GM19324 (cell line): Measurements from ENCODE around the gene INTS4.
"Not testable (repeated sequence)": the region's sequence is repeated elsewhere in the genome, so short reads cannot be mapped to it uniquely, and the experiment has no call there.

Source experiments
- ATAC-seq: cut with Tn5 transposase; IDR thresholded peaks from one replicate; pipeline ENCODE4 v1.9.1; 2021; ENCODE audit warnings: mild to moderate bottlenecking, moderate library complexity; ENCODE audit not compliant: unreplicated experiment, low FRiP score

The INTS4 gene

DNA sequence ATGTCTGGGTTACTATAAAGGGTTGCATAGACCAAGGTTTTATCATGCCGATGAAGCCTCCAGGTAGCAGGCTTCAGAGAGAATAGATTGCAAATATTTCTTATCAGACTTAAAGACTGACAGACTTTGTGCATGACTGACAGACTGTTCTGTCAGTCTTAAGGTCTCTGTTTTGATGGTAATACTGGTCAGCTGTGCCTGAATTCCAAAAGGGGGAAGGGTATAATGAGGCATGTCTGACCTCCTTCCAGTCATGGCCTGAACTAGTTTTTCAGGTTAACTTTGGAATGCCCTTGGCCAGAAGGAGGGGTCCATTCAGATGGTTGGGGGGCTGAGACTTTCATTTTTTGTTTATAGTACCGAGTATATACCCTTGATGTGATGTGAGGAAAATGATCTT lies 33.3 kb upstream of the INTS4 start:
- no peak for ATAC-seq

DNA sequence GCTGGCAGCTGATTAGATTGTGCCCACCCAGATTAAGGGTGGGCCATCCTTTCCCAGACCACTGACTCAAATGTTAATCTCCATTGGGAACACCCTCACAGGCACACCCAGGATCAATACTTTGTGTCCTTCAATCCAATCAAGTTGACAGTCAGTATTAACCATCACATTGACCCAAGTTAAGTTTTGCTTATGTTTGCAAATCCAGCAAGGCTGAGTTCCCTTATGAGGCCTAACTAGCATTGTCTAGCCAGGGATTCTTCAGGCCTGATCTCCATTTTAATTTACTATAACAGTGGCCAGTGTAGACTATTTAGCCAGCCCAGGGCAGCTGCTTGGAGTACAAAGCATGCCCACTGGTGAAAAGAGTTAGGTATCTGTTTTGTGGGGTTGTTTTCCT lies 30.9 kb upstream of the INTS4 start:
- no peak for ATAC-seq

DNA sequence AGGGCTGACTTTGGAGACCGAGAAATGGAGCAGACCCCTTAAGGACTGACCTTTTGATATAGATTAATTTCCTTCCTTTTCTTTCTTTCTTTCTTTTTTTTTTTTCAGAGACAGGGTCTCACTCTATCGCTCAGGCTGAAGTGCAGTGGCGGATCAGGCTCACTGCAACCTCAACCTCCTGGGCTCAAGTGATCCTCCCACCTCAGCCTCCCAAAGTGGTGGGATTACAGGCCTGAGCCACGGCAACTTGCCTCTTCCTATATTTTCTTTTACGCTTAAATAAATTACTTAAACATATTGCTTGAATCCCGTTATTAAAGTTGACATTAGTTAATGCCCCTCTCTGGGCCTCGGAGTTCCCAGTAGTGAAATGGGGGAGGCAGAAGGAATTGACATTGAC lies 29.0 kb upstream of the INTS4 start:
- no peak for ATAC-seq

DNA sequence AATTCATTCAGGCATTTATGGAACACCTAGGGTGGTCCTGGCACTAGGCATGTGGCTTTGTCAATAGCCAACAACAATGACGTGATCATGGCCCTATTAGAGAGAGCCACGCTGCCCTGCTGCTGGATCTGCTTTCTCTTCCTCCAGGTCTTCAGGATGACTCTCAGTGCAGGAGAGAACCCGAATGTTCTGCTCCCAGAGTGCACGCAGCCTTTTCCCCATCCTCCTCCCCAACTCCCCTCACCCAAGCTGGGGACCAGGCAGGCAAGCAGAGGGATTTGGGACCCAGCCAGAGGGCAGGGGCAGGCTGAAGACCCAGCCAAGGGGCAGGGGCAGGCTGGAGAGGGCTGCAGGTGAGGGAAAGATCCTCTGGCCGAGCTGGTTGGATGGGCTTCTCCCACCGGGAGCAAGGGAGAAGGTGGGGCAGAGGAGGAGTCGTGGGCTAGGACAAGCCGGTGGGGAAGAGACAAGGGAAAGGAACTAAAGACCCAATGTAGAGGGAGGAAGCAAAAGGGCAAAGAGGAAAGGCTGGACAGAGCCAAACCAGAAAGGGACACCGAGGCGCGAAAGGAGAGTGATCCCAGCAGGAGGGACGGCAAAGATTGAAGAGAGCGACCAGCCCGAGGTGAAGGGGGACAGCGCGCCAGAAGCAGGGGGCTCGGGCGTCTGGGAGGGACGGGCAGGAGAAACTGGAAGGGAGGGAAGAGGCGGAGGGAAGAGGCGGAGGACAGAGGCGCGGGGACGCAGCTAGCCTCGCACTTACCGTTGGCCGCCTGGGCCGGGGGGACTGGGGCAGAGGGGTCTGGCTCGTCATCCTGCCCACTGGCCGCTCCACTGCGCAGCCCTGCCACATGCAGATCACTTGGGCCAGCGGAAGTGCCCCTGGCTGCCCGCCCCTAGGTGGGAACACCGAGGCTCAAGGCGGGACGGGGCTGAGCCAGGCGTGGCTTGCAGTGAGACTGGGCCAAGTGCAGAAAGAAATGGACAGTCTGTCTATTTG lies 28.2 kb upstream of the INTS4 start, which contains the start of gene KCTD14:
Gene KCTD14, minus strand, starts transcription at position 880 of the 1,000 bp plus-strand sequence. Its CDS starts 27 bp downstream, at position 853.
- ATAC-seq = no peak

DNA sequence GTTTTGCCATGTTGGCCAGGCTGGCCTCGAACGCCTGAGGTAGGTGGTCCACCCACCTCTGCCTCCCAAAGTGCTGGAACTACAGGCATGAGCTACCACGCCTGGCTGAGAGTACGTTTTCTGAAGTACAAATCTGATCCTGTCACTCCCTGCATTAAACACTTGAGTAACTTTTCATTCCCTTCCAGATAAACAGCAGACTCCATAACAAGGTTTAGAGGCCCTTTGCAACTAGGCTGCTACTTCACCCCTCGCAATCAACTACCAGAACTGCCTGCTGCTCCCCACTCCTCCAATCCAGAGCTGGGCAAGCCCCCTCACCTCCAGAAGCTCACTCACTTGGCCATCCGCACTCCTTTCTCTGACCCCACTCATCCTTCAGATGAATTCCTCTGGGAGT lies 27.1 kb upstream of the INTS4 start:
- ATAC-seq = no peak

DNA sequence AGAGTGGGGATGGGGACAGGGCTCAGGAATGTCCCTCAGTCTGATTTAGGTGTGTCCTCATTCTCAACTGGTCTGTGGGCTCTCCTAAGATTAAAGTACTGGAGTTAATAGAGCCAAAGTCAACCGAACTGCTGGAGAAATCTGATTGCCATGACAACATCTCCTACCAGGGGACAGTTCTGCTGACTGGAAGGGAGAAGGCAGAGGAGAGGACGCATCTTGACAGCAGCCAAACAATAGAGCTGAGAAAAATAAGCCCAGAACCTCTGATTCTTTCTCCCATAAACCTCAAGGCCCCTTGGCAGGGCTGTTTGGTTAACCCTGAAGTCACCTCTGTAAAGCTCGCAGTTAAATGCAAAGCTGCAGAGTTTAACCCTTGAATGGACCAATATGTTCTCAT lies 25.8 kb upstream of the INTS4 start:
- ATAC-seq = no peak

DNA sequence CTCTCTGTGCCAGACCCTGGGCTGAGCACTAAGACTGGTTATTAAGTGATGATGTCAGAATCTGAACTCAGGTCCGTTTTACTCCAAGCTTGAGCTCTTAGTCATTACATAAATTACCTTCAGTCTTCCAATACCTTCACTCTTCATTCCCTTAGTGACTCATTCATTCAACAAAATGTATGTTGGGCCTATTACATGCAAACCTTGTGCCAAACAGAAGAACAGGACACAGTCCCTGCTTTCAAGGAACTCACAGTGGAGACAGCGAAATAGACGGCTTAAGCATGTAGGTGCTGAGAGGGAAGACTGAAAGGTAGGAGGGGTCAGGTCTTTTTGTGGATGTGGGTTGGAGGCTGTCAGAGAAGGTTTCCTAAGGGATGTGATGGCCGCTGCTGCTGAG lies 25.3 kb upstream of the INTS4 start:
- ATAC-seq = no peak

DNA sequence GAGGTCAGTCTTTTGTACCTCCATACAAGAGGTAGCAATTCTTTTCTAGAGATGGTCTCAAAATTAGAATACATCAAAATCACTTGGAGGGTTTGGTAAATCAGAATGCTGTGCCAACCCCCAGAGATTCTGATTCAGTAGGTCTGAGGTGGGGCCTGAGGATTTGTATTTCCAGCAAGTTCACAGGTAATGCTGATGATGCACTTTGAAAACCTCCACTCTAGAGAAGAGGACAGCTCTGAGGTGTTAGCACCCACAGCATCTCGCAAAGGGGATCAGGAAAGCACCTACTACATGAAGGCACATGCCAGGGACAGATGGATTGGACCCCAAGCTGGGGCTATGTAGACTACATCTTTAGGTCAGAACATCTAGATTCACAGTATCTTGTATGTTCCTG lies 21.4 kb upstream of the INTS4 start:
- no peak for ATAC-seq

DNA sequence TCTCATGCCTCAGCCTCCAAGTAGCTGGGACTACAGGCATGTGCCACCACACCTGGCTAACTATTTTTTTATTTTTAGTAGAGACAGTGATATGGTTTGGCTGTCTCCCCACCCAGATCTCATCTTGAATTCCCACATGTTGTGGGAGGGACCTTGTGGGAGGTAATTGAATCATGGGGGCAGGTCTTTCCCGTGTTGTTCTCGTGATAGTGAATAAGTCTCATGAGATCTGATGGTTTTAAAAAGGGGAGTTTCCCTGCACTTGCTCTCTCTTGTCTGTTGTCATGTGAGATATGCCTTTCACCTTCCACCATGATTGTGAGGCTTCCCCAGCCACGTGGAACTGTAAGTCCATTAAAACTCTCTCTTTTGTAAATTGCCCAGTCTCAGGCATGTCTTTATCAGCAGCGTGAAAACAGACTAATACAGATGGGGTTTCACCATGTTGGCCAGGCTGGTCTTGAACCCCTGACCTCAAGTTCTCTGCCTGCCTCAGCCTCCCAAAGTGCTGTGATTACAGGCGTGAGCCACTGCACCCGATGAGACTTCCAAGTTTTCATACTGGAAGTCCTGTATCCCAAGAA lies 20.6 kb upstream of the INTS4 start:
- not testable (repeated sequence) for ATAC-seq

DNA sequence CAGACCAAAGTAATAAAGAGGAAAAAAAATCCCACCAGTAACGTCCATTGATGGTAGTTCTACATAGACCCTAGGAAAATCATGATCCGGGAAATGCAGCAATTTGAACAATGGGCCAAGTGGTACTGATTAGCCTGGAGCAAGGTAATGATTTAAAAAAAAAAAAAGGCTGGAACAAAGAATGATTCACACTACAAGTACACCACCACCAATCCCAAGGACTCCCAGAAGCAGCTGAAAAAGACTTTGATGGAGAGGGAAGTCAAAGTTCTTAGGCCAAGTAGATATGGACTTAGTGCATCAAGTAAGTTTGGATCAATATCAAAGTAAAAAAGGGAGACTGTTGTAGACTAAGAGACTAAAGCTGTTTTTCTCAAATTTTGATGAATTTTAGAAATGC lies 16.8 kb upstream of the INTS4 start:
- ATAC-seq = no peak

DNA sequence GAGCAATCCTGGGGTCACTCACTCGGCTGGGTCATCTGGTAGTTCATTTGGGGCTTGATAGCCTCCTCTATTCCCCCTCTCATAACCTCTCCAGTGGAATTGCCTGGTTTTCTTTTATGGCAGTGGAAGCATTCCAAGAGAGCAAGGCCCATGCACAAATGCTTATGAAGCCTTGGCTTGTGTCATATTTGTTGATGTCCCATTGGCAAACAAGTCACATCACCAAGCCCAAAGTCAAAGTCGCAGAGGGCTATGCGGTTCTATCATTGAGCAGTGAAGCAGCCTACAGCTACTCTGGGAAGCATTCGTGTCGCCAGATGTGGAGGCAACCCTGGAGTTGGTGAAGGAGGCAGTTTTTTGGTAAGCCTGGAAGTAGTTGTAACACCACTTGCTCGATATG lies 16.3 kb upstream of the INTS4 start:
- ATAC-seq = no peak

DNA sequence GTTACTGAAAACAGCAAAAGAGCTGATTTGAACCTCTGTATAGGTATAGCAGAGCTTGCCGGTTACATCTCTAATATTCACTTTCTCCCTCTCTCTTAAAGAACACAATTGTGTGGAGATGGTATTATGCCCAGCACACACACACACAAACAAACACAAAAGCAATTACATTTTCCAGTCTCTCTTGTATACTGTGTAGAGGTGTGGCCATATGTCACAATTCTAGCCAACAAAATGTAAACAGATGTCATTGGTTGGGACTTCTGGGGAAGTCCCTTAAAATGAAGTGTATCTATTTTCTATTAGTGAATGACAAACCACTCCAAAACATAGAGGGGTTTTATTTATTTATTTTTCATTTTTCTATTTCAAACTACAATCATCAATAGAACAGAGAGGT lies 15.8 kb upstream of the INTS4 start:
- ATAC-seq = no peak

DNA sequence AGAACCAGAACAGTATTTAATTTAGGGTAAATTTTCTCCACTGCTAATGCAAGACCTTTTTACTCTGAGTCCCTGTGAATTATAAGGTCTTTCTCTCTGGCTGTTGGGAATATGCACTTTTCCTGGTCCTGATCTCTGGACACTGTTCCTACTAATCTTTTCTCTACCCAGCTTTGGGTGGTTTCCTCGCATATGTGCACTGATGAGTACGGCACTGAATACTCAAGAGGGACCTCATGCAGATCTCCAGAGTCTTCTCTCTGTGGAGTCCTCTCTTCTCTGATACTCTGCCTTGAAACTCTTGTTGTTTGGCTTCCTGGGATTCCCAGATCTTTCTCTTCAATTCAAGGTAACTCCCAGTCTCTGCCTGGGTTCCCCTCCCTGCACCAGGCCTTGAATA lies 14.6 kb upstream of the INTS4 start:
- ATAC-seq = no peak

DNA sequence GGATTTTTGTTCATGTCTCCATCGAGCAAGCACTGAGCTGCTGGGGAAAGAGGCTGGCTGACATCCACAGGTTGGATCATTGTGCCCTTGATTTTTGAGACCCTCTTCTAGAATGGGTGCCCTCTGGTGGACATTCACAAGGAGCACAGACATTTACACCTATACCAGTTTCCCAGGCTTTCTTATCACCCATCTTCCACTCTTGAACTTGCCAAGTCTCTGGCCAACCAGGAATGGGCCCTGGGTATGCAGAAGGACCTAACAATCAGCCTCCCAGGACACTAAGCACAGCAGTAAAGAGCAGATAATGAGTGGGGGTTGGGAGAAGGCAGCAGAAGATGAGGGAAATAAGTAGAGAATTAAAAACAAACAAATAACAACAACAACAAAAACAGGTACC lies 5.7 kb upstream of the INTS4 start:
- no peak for ATAC-seq

DNA sequence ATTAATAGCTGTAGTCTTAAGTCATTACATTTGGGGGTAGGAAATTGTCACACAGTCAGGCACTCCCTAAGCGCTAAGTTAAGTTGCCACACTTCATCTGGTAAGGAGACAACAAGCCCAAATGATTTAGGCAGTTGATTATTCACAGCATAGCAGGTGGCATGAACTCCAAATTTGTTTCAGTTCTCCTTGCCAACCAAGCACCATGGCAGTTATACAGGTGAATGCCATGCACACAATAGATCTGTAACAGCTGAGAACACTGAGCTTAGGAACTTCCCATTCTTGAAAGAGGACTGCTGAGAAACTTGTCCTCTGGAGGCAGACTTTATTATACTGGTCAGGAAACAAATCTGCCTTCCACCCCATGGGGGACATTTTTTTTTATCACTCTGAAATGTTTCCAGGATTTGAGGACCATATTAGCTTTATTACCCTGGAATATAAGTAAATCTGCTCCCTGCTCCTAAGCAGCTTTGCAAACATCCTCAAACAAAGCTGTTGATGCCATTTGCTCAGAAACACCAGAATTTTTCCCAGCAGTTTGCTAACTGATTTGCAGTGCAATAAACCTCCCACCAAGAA lies 5.1 kb upstream of the INTS4 start:
- ATAC-seq = no peak

DNA sequence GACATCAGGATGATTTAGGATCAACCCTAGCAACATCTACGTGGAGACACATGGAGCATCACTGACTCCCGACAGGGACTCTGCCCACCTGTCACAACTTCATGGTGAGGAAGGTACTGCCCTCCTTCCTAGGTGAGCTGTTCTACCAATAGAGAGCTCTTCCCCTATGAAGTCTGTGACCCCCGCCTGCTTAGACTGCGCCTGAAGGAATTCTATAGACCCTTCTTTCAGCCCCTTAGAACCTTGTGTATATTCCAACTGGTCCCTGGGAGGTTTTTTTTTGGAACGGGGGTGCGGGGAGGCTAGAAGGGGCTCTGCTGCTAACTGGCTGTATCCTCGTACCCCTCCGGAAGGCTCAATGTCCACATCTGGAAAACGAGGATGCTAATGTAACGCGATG lies 566 bp downstream of the INTS4 start:
- ATAC-seq = no peak

DNA sequence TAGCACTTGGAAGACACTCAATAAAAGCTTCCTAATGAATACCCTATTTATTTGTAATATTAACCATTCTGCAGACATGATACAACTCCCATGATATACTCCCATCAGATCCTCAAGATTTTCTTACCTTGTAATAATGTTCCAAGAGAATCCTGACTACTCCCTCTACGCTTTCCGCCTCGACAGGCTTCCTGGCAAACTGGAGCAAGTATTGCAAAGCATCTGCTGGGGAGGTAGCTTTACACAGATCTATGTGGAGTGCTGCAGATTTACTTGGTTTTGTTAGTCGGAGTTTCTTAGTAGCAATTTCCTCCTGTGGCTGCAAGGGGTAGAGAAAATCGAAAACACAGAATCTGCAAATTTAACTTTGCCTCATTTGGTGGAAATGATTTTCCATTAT lies 3.5 kb downstream of the INTS4 start:
- no peak for ATAC-seq

DNA sequence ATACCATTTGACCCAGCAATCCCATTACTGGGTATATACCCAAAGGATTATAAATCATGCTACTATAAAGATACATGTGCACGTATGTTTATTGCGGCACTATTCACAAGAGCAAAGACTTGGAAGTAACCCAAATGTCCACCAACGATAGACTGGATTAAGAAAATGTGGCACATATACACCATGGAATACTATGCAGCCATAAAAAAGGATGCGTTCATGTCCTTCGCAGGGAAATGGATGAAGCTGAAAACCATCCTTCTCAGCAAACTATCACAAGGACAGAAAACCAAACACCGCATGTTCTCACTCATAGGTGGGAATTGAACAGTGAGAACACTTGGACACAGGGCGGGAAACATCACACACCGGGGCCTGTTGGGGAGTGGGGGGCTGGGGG lies 8.0 kb downstream of the INTS4 start:
- not testable (repeated sequence) for ATAC-seq

DNA sequence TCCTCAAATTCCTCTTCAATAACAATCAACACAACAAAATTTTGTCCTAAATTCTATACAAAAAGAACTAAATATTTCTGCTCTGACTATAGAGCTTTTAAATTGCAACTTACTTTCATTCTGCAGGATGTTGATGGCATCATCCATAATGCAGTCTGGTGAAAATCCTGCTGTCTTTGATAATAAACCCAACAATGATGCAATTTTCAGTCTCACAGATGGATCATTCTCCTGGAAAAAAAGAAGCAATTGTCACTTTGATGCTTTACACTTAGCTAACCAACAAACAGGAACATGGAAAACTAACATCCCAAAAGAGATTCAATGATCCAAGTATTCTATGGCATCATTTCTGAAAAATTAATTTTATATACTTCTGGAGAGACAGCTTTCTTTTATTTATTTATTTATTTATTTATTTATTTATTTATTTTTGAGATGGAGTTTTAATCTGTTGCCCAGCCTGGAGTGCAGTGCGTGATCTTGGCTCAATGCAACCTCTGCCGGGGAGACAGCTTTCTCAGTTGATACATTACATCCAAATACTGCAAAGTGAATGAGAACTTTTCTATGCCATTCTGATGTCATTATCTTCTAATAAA lies 13.0 kb downstream of the INTS4 start:
- no peak for ATAC-seq

DNA sequence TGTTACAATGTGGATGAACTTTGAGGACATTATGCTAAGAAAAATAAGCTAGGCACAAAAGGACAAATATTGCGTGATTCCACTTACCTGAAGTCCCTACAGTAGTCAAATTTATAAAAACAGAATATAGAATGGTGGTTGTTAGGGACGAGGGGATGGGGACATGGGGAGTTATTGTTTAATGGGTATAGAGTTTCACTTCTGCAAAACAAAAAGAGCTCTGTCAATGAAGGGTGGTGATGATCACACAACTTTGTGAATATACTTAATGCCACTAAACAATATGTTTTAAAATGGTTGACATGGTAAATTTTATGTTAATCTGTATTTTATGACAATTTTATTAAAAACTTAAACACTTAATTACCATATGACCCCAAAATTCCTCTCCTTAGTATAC lies 26.1 kb downstream of the INTS4 start:
- no peak for ATAC-seq

DNA sequence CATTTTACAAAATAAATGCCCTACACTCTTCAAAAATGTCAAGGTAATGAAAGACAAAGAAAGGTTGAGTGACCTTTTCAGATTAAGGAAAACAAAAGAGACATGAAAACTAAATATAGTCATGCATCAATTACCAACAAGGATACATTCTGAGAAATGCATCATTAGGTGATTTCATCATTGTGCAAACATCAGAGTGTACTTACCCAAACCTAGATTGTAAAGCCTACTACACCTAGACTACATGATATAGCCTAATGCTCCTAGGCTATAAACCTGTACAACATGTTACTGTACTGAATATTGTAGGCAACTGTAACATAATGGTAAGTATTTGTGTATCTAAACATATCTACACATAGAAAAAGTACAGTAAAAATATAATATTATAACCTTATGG lies 26.7 kb downstream of the INTS4 start:
- ATAC-seq = no peak
